Measurements from ENCODE around the gene PPM1H.

- no peak for TF ChIP-seq CTCF (conservative IDR thresholded peaks at IDR 0.05; ENCODE audit: low read depth, low read length)
- TF ChIP-seq EZH2phosphoT487 (IDR thresholded peaks at IDR 0.05; ENCODE audit: borderline replicate concordance, low read length): no peak
Observed at GRCh38 chr12:62893276-62893675, 41.7 kb downstream of the PPM1H start.
